GM18907 (cell line): ENCODE data around the gene COLEC12.

ENCODE experiments used
- ATAC-seq: cut with Tn5 transposase; IDR thresholded peaks from one replicate; pipeline ENCODE4 v1.9.1; 2021; ENCODE audit warnings: mild to moderate bottlenecking, moderate library complexity; ENCODE audit not compliant: unreplicated experiment

COLEC12 gene

DNA sequence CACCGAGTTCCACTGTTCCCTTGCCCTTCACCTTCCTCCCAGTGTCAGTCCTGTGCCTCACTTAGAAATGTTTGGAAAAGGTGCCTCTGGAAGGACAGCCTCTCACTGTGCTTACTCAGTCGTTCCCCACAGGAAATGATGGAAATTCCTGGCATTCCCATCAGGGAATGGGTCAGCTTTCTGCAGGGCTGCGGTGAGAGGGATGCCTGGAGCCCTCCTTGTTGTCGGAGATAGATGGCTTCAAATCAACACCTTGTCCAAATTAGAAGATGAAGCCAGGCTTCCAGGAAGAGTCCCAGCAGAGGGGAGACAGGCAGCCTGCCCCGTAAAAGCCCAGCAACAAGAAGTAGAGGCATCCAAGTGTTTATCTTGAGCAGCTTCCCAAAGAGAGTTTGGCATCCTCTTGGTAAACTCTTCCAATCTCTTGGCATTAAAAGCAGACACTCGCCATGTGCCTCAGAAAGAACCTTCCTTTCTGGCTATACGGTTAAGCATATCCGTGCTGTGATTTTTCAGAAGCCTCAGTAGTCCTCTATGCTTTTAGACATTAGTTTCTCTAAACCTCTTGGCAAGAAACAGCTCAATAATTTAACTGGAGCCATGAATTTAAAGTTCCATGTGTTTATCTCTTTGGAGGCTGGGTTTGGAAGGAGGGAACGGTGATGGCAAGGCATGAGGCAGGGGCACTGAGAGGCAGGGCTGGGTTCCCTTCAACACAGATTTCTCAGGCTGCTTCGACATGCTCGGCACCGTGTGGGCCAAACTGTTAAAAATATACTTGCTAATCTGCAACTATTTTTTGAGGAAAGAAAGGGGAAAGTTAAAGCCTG lies 25.1 kb downstream of the COLEC12 start:
- no peak for ATAC-seq

- no peak for ATAC-seq
Measured at GRCh38 chr18:474416-474815, 26.1 kb downstream of the COLEC12 start.

DNA sequence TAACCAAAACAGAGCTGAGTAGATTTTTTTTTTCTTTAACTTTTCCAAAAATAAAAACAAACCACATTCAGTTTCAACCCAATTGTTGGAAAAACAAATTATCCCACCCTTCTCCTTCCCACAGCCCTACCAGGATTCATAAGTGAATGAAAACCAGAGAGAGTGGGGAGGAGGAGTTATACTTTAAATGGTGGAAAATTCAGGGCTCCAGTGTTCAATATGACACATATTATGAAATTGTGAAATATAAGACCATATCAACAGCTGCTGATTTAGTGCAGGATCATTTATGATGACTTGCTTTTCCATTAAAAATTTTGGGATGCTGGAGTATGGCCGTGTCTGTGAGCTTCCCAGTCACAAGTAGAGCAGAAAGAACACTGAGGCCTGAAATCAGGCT lies 26.7 kb downstream of the COLEC12 start:
- ATAC-seq, result no peak

GRCh38 chr18:471716-472115 lies 28.8 kb downstream of the COLEC12 start:
- no peak for ATAC-seq

DNA sequence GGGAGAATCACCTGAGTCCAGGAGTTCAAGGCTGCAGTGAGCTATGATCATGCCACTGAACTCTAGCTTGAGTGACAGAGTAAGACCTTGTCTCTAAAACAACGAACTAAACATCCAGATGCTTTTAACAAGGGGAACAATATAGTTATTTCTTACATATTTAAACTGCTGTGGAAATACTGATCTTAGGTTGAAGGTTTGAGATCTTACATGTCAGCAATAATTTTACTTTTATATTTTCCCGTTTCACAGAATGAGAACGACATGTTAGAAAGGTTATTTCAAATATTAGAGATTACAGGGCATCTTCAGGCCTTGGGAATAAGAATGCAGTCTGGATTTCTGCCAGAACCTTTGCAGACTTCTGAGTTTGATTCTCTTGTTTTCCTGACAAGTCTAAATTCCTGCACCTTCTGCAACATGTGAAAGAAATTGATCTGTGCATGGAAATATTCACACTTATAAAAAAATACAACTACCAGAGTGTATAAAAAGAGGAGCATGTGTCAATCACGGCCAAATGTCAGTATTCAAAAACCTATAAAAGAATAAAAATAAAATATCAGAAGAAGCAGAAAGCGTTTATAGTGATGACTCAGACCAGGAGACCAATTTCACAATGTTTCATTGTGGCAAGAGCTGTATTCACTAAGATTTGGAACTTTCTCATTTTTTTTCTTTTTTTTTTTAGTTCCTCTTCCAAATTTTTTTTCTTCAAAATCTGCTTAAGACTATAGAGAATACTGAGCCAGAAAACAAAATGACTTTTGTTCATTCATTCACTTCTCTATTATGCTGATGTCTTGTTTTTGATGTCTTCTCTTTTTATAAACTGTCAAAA lies 29.6 kb downstream of the COLEC12 start:
- no peak for ATAC-seq

DNA sequence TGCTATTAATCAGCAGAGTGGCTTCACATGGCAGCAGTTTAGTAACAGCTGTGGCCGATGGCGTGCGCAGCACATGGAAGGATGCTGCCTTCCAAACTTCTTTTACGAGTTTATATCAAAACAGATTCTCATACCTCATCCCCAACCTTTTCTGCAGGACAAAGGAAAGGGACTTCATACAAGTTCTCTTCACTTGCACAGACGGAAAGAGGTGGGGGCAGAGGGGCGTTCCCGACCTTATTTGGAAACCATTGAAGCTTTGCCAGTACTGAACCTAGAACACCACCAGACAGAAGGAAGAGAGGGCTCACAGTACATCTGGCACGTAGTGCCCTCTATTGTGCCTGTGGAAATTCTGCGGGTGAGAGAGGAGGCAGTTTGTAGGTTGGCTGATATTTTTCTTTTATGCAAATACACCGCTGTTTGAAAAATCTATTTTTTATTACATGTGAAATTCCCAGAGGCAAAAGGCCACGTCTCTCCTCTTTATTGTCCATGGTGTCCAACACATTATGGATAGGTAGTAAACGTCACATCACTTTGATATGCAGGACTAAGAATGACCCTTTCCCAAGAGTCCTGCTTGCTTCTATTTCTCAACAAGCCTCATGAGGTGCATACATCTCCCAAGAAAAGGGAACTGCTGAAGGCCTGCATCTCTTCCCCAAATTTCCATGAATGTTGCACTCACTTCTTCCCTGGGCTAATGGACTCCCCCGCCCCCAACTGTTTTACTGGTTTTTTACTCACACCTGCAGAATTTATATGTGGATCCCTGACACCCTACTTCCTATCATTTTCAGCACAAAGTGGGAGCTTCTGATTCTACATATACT lies 31.3 kb downstream of the COLEC12 start:
- ATAC-seq, result no peak

GRCh38 chr18:463827-464541 lies 36.5 kb downstream of the COLEC12 start:
- ATAC-seq, result no peak

GRCh38 chr18:463403-463802 lies 37.1 kb downstream of the COLEC12 start:
- no peak for ATAC-seq

GRCh38 chr18:461762-462161 lies 38.7 kb downstream of the COLEC12 start:
- ATAC-seq, result no peak

- ATAC-seq, result no peak
Measured at GRCh38 chr18:460791-461190, 39.7 kb downstream of the COLEC12 start.

DNA sequence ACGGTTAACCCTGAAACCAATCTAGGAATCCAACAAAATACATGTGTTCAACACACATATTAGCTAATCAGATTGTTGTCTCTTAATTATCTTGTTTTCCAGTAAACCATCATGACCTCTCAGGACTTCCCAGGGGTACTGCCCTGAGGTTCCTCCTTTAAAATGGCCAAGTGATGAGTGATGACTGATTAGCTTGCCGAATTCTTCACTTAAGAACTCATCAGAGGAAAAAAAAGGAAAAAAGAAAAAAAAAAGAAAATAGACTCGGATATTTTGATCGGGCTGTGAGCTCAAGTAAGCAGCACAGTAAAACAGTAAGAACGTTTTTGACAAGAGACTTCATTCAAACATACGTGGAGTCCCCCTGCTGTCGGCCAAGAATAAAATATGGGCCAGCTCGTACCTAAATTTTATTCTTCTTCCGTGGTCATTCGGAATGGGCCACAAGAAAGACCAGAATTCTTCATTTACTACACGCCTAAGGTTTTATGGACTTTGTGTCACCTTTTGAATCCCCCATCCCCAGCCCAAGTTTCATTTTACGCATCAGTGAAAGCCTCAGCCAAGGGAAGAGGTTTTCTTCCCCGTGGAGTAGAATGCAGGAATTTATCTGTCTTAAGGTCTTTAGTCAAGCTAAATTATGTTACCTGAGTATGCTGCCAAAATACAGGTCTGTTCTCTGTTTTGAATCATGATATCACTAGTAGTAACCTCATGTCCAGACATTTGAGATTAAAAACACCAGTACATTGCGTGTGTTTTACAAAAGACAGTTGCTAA lies 40.5 kb downstream of the COLEC12 start:
- ATAC-seq, result no peak

DNA sequence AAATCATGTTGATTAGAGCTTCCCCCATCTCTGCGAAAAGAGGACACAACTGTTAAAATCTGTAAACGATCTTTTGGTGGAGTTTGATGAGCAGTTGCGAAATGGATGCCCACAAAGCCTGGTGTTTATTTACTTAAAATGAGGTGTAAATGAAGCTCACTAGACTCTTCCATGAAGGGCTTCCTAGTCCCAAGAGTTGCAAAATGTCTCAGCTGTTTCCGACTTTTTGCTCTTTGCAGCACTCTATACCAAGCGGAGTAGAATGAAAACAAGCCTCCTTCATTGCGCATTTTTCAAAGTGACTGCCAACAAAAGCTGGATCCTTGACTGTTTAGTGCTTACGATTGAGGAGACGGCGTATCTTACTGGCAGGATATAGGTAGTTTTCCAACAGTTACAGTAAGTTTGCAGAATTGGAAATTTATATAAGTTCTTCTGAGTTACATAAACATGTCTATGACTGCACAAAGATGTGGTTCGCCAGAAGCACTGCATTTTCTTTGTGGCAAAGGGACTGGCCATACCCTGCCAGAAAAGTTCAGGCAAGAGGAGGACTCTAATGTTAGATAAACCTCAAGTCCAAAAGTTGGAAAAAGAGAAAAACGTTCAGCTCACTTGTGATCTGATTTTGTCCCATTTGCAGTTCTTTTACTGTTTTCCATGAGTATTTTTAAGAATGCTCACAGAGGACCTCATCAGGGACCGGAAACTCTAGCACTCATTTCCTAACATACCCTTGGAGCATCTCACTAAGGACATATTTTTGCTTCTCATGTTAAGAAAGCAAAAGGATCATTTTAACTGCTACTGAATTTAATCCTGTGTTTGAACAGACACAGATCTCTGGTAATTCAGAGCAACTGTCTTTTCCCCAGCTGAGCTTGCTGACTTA lies 42.7 kb downstream of the COLEC12 start:
- ATAC-seq, result no peak

DNA sequence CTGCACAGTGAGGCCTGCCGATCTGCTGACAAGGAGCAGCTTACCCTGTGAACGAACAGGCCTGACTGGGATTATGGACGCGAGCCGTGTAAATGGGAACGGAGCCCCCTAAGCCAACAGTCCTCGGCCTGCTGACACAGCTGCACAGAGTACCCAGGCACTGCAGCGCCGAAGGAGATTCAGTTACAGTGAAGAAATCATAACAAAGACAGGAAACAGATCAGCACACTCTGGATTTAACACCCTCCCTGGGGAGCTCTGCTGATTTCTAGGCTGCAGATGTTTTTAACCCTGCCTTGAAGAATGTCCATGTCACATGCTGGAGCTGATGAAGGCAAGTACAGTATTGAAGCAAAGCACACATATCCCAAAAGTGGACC lies 43.4 kb downstream of the COLEC12 start:
- ATAC-seq, result no peak

DNA sequence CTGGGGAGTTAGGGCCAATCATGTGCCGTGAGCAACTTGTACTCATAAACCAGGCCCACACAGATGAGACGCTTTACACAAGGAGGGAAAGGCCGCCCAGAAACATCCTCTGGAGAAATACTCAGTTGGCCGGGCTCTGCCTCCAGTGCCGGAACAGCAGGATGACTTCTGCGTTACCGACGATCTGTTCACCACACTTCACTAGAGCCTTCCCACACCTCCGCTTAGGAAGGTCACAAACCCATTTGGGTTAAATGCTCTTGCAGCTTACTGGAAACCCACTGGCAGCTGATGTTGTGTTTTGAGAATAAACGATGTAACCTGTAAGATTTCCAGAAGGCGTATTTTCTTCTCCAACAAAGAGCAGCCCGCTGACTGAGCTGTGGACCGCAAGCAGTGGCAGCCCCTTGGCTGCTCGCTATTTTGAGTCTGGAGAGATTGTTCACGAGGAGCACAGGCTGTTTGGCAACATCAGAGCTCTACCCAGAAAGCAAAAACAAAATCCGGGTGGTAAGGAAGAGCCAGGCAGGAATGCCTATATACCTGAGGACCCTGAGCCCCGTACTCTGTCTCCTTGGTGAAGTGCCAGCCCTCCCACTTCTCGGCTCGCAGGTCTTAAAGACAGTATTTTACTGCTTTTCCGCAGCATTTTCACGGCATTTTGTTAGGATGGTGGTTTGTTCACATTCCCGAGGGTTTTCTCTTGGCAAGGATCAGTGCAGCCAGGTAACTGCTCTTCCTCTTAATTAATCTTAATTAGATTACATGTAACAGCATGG lies 44.0 kb downstream of the COLEC12 start:
- ATAC-seq, result no peak

- ATAC-seq, result no peak
Measured at GRCh38 chr18:453400-453799, 47.1 kb downstream of the COLEC12 start.

DNA sequence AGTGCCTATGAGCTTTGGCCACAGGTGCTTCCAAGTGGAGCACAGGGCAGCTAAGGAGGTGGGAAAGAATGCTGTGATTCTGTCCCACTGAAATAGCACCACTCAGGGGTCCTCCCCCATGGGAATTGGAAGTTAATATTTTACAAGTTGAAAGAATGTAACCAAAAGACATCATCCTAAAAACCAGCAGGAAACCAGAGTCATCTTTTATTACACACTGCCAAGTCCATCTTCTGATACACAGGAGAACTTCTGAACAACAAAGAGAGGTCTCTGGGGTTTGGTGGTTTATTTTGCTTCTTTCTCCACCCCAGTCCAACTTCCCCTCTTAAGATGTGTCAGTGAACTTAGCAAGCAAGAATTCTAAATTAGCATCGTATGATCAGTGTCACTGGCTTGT lies 47.7 kb downstream of the COLEC12 start:
- ATAC-seq, result no peak

- ATAC-seq, result no peak
Measured at GRCh38 chr18:449374-449773, 51.1 kb downstream of the COLEC12 start.

DNA sequence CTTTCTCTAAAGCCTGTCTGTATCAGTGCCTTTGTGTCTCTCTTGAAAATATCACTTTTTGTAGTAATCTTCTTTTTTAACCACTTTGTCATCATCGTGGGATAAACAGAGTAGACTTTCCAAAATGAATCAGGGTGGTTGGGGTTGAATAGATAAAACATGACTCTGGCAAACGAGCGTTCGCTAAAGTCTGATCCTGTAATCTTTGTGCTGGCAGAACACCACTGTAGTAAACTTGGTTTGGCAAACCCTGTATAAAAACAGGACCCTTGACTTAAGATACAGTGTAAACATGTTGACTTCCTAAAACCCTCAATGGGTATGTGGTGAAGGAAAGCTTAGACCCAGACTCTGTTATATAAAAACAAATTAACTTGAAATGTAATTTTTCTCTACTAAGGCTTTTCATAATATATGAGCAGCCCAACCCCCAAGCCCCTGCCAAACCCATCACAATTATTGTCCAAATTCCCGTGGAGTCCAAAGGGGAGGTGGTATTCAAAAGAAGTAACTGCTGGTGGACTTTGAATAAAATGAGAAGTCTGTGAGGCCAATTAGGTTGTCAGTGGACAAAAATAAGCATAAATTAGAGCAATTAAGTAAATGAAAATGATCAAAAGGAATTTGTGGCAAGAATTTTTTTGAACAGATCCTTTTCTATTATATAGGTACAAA lies 52.2 kb downstream of the COLEC12 start:
- no peak for ATAC-seq
